Measurements from ENCODE around the gene GRIA3. TPM values are rescaled to one million over a fixed set of nuclear protein-coding genes. Genes with fewer than 3 reads are reported as not detected.

The GRIA3 gene
- total RNA-seq, 1 donor from 2014 or later: 18.6 TPM

GRCh38 chrX:123190096-123190495 lies 6.0 kb downstream of the GRIA3 start:
- Histone ChIP-seq H3K9me3 (ENCODE audit: insufficient read depth, low read depth, low read length) (no peaks in the 10 kb centered on the region), H3K4me2 (ENCODE audit: low read length) (no peak overlapping the region), H3K79me2 (ENCODE audit: insufficient read depth, low read length) (peaks cover 5% of the 10 kb centered on the region), H3K9ac (ENCODE audit: low read length) (no peak overlapping the region), H3K4me3 (ENCODE audit: insufficient read depth, low read depth, low read length) (no peak overlapping the region), H2AFZ (ENCODE audit: low read depth, low read length) (no peak overlapping the region), H3K36me3 (ENCODE audit: insufficient read depth, low read length) (no peaks in the 10 kb centered on the region), H3K27ac (ENCODE audit: low read depth, low read length) (no peak overlapping the region), H3K4me1 (ENCODE audit: insufficient read depth, low read length) (no peaks in the 10 kb centered on the region), H3K27me3 (ENCODE audit: insufficient read depth, low read length) (no peaks in the 10 kb centered on the region), H4K20me1 (ENCODE audit: insufficient read depth, low read length) (no peaks in the 10 kb centered on the region)
- no peaks in the 10 kb centered on the region for H3K9me3 Mint-ChIP-seq (ENCODE audit: unreplicated experiment)
- no peak for TF ChIP-seq CTCF (IDR thresholded peaks at IDR 0.05; ENCODE audit: insufficient read depth, low read depth, low read length)
- no peak for TF ChIP-seq EZH2 (IDR thresholded peaks at IDR 0.05; ENCODE audit: insufficient read depth, low read length)
- no peak for FAIRE-seq
- no peak for DNase-seq (ENCODE audit: low read depth)
- H3K36me3 Mint-ChIP-seq (ENCODE audit: low read depth, unreplicated experiment): peaks cover 5% of the 10 kb centered on the region
- peaks cover 16% of the 10 kb centered on the region for H3K4me1 Mint-ChIP-seq (ENCODE audit: low read depth, unreplicated experiment)
- no peak overlapping the region for H3K4me3 Mint-ChIP-seq (ENCODE audit: unreplicated experiment)
- no peaks in the 10 kb centered on the region for H3K27me3 Mint-ChIP-seq (ENCODE audit: low read depth, unreplicated experiment)
- H3K27ac Mint-ChIP-seq (ENCODE audit: unreplicated experiment): no peak overlapping the region

- no peaks in the 10 kb centered on the region for H3K9me3 Mint-ChIP-seq (ENCODE audit: unreplicated experiment)
- no peak overlapping the region for H3K4me3 Mint-ChIP-seq (ENCODE audit: unreplicated experiment)
- FAIRE-seq (peak; percentile 96), DNase-seq (ENCODE audit: low read depth) (no peak)
- no peak overlapping the region for H3K27ac Mint-ChIP-seq (ENCODE audit: unreplicated experiment)
- H2AFZ ChIP-seq (ENCODE audit: low read depth, low read length): no peak overlapping the region
- no peaks in the 10 kb centered on the region for H3K27me3 Mint-ChIP-seq (ENCODE audit: low read depth, unreplicated experiment)
- no peak overlapping the region for H3K9ac ChIP-seq (ENCODE audit: low read length)
- no peaks in the 10 kb centered on the region for H3K27me3 ChIP-seq (ENCODE audit: insufficient read depth, low read length)
- H3K36me3 ChIP-seq (ENCODE audit: insufficient read depth, low read length): no peaks in the 10 kb centered on the region
- H3K4me2 ChIP-seq (ENCODE audit: low read length): no peak overlapping the region
- H3K4me1 Mint-ChIP-seq (ENCODE audit: low read depth, unreplicated experiment): peaks cover 8% of the 10 kb centered on the region
- TF ChIP-seq EZH2 (IDR thresholded peaks at IDR 0.05; ENCODE audit: insufficient read depth, low read length) (no peak), CTCF (IDR thresholded peaks at IDR 0.05; ENCODE audit: insufficient read depth, low read depth, low read length) (no peak)
- H3K36me3 Mint-ChIP-seq (ENCODE audit: low read depth, unreplicated experiment): peaks cover 7% of the 10 kb centered on the region
- no peaks in the 10 kb centered on the region for H3K4me1 ChIP-seq (ENCODE audit: insufficient read depth, low read length)
- no peaks in the 10 kb centered on the region for H3K9me3 ChIP-seq (ENCODE audit: insufficient read depth, low read depth, low read length)
- no peaks in the 10 kb centered on the region for H3K79me2 ChIP-seq (ENCODE audit: insufficient read depth, low read length)
- no peaks in the 10 kb centered on the region for H4K20me1 ChIP-seq (ENCODE audit: insufficient read depth, low read length)
- no peak overlapping the region for H3K27ac ChIP-seq (ENCODE audit: low read depth, low read length)
- no peak overlapping the region for H3K4me3 ChIP-seq (ENCODE audit: insufficient read depth, low read depth, low read length)
Measured at GRCh38 chrX:123193101-123193500, 9.0 kb downstream of the GRIA3 start.

- Mint-ChIP-seq H3K4me1 (ENCODE audit: low read depth, unreplicated experiment) (no peaks in the 10 kb centered on the region), H3K9me3 (ENCODE audit: unreplicated experiment) (no peaks in the 10 kb centered on the region), H3K36me3 (ENCODE audit: low read depth, unreplicated experiment) (peaks cover 5% of the 10 kb centered on the region), H3K27ac (ENCODE audit: unreplicated experiment) (no peak overlapping the region), H3K27me3 (ENCODE audit: low read depth, unreplicated experiment) (no peaks in the 10 kb centered on the region), H3K4me3 (ENCODE audit: unreplicated experiment) (no peak overlapping the region)
- H4K20me1 ChIP-seq (ENCODE audit: insufficient read depth, low read length): no peaks in the 10 kb centered on the region
- no peak overlapping the region for H2AFZ ChIP-seq (ENCODE audit: low read depth, low read length)
- DNase-seq (ENCODE audit: low read depth): no peak
- H3K4me2 ChIP-seq (ENCODE audit: low read length): no peak overlapping the region
- H3K9me3 ChIP-seq (ENCODE audit: insufficient read depth, low read depth, low read length): no peaks in the 10 kb centered on the region
- H3K27me3 ChIP-seq (ENCODE audit: insufficient read depth, low read length): no peaks in the 10 kb centered on the region
- no peaks in the 10 kb centered on the region for H3K36me3 ChIP-seq (ENCODE audit: insufficient read depth, low read length)
- no peak overlapping the region for H3K4me3 ChIP-seq (ENCODE audit: insufficient read depth, low read depth, low read length)
- no peaks in the 10 kb centered on the region for H3K79me2 ChIP-seq (ENCODE audit: insufficient read depth, low read length)
- TF ChIP-seq EZH2 (IDR thresholded peaks at IDR 0.05; ENCODE audit: insufficient read depth, low read length) (no peak), CTCF (IDR thresholded peaks at IDR 0.05; ENCODE audit: insufficient read depth, low read depth, low read length) (no peak)
- FAIRE-seq: no peak
- H3K4me1 ChIP-seq (ENCODE audit: insufficient read depth, low read length): no peaks in the 10 kb centered on the region
- no peak overlapping the region for H3K9ac ChIP-seq (ENCODE audit: low read length)
- no peak overlapping the region for H3K27ac ChIP-seq (ENCODE audit: low read depth, low read length)
Measured at GRCh38 chrX:123199338-123199737, 15.3 kb downstream of the GRIA3 start.
